ENCODE data around the gene FGB. TPM values are rescaled to one million over a fixed set of nuclear protein-coding genes. Genes with fewer than 3 reads are reported as not detected.
A peak's percentile ranks its signal among the peaks of the same experiment; 100 is the strongest.

The FGB gene
- total RNA-seq, 1 donor from 2014 or later, result 2.1 TPM

GRCh38 chr4:154611833-154612232, 49.0 kb downstream of the FGB start:
- H3K9me3 Mint-ChIP-seq (ENCODE audit: low read depth), result no peaks in the 10 kb centered on the region
- H3K36me3 Mint-ChIP-seq (ENCODE audit: low read depth), result no peaks in the 10 kb centered on the region
- H3K27me3 Mint-ChIP-seq (ENCODE audit: low read depth), result peaks cover 48% of the 10 kb centered on the region
- TF ChIP-seq, protein P1, sequence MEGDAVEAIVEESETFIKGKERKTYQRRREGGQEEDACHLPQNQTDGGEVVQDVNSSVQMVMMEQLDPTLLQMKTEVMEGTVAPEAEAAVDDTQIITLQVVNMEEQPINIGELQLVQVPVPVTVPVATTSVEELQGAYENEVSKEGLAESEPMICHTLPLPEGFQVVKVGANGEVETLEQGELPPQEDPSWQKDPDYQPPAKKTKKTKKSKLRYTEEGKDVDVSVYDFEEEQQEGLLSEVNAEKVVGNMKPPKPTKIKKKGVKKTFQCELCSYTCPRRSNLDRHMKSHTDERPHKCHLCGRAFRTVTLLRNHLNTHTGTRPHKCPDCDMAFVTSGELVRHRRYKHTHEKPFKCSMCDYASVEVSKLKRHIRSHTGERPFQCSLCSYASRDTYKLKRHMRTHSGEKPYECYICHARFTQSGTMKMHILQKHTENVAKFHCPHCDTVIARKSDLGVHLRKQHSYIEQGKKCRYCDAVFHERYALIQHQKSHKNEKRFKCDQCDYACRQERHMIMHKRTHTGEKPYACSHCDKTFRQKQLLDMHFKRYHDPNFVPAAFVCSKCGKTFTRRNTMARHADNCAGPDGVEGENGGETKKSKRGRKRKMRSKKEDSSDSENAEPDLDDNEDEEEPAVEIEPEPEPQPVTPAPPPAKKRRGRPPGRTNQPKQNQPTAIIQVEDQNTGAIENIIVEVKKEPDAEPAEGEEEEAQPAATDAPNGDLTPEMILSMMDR (IDR thresholded peaks at IDR 0.05), result no peak
- H3K4me1 Mint-ChIP-seq (ENCODE audit: low read depth), result peaks cover 2% of the 10 kb centered on the region
- no peak overlapping the region for H3K27ac Mint-ChIP-seq (ENCODE audit: unreplicated experiment)
- DNase-seq (ENCODE audit: low spot score), result no peak
- no peak overlapping the region for H3K4me3 Mint-ChIP-seq (ENCODE audit: unreplicated experiment)

GRCh38 chr4:154612472-154613414, 49.9 kb downstream of the FGB start, which contains the start of gene FGG:
Gene FGG, minus strand, starts transcription at chr4:154612656. Its CDS starts 47 bp downstream, at chr4:154612609.
- Mint-ChIP-seq H3K9me3 (ENCODE audit: low read depth) (no peaks in the 10 kb centered on the region), H3K4me1 (ENCODE audit: low read depth) (peaks cover 2% of the 10 kb centered on the region)

GRCh38 chr4:154614306-154614705, 51.5 kb downstream of the FGB start:
- no peak for DNase-seq (ENCODE audit: low spot score)
- H3K27me3 Mint-ChIP-seq (ENCODE audit: low read depth), result peaks cover 33% of the 10 kb centered on the region
- TF ChIP-seq, protein P1 (IDR thresholded peaks at IDR 0.05), result no peak

More at GRCh38 chr4:154612472-154613414, 49.9 kb downstream of the FGB start, which contains the start of gene FGG:
- TF ChIP-seq, protein P1 (IDR thresholded peaks at IDR 0.05), result no peak
- no peak for DNase-seq (ENCODE audit: low spot score)
- Mint-ChIP-seq H3K4me3 (ENCODE audit: unreplicated experiment) (no peak within 1 kb of the TSS), H3K36me3 (ENCODE audit: low read depth) (no peaks in the 10 kb centered on the region), H3K27me3 (ENCODE audit: low read depth) (peaks cover 43% of the 10 kb centered on the region), H3K27ac (ENCODE audit: unreplicated experiment) (peak within 1 kb of the TSS; percentile 14)

GRCh38 chr4:154615211-154615610, 52.4 kb downstream of the FGB start:
- TF ChIP-seq, protein P1 (IDR thresholded peaks at IDR 0.05), result no peak
- no peaks in the 10 kb centered on the region for H3K9me3 Mint-ChIP-seq (ENCODE audit: low read depth)
- H3K4me1 Mint-ChIP-seq (ENCODE audit: low read depth), result peaks cover 2% of the 10 kb centered on the region
- no peak overlapping the region for H3K27ac Mint-ChIP-seq (ENCODE audit: unreplicated experiment)
- H3K36me3 Mint-ChIP-seq (ENCODE audit: low read depth), result no peaks in the 10 kb centered on the region
- no peak overlapping the region for H3K4me3 Mint-ChIP-seq (ENCODE audit: unreplicated experiment)
- peaks cover 31% of the 10 kb centered on the region for H3K27me3 Mint-ChIP-seq (ENCODE audit: low read depth)
- no peak for DNase-seq (ENCODE audit: low spot score)

More at GRCh38 chr4:154614306-154614705, 51.5 kb downstream of the FGB start:
- Mint-ChIP-seq H3K4me3 (ENCODE audit: unreplicated experiment) (no peak overlapping the region), H3K36me3 (ENCODE audit: low read depth) (no peaks in the 10 kb centered on the region), H3K9me3 (ENCODE audit: low read depth) (no peaks in the 10 kb centered on the region), H3K27ac (ENCODE audit: unreplicated experiment) (no peak overlapping the region), H3K4me1 (ENCODE audit: low read depth) (peaks cover 2% of the 10 kb centered on the region)

GRCh38 chr4:154616287-154616686, 53.5 kb downstream of the FGB start:
- Mint-ChIP-seq H3K27me3 (ENCODE audit: low read depth) (peaks cover 30% of the 10 kb centered on the region), H3K4me3 (ENCODE audit: unreplicated experiment) (no peak overlapping the region), H3K4me1 (ENCODE audit: low read depth) (peaks cover 2% of the 10 kb centered on the region), H3K27ac (ENCODE audit: unreplicated experiment) (no peak overlapping the region), H3K9me3 (ENCODE audit: low read depth) (no peaks in the 10 kb centered on the region), H3K36me3 (ENCODE audit: low read depth) (no peaks in the 10 kb centered on the region)
- TF ChIP-seq, protein P1 (IDR thresholded peaks at IDR 0.05), result no peak
- no peak for DNase-seq (ENCODE audit: low spot score)
